ENCODE results near the gene NT5C3A. TPM values are rescaled to one million over a fixed set of nuclear protein-coding genes. Genes with fewer than 3 reads are reported as not detected.
"Not testable (repeated sequence)": the region's sequence is repeated elsewhere in the genome, so short reads cannot be mapped to it uniquely, and the experiment has no call there.

The NT5C3A gene
- total RNA-seq, 2 donors from 2014 or later, result 16.9 to 23.9 TPM

DNA sequence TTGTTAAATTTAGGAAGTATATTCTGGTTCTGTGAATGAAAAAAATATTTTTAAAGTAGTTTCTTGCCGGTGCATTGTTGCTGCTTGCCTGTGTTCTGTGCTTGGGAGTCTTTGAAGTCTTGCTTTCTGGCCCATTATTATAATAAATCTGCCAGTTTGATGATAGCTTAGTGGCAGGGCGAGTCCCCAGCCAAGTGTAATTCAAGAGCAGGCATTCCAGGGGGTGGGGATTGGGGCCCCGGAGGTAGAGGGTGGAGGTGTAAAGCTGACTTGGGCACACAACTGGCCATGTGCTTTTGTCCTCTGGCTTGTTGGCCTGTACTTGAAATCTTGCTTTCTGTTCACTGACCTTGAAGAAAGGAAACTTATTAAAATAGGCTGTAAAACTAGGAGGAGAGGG lies 90.6 kb downstream of the NT5C3A start:
- intact Hi-C loops (cut with DNase I); H3K27me3 ChIP-seq (replicated peaks; ENCODE audit: insufficient read depth); H3K9me3 ChIP-seq; H3K4me3 ChIP-seq; H3K4me1 ChIP-seq (replicated peaks); DNase-seq (ENCODE audit: low spot score); H3K27ac ChIP-seq; H3K36me3 ChIP-seq: not testable (repeated sequence)
- 7% methylated on average over 3 of the region's 3 CpGs for WGBS

DNA sequence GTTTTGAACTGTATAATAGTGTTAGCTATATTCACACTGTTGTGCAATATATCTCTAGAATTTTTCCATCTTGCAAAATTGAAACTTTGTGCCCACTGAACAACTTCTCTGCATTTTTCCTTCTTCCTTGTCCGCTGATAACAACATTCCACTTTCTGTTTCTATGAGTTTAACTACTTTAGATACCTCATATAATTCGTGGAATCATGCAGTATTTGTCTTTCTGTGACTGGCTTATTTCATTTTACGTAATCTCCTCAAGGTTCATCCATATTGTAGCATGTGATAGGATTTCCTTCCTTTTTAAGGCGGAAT lies 95.4 kb downstream of the NT5C3A start:
- H3K27me3 ChIP-seq (replicated peaks; ENCODE audit: insufficient read depth); H3K9me3 ChIP-seq; H3K4me3 ChIP-seq; H3K27ac ChIP-seq; intact Hi-C loops (cut with DNase I); H3K36me3 ChIP-seq; H3K4me1 ChIP-seq (replicated peaks); DNase-seq (ENCODE audit: low spot score): not testable (repeated sequence)
- 86% methylated on average over 4 of the region's 4 CpGs for WGBS

DNA sequence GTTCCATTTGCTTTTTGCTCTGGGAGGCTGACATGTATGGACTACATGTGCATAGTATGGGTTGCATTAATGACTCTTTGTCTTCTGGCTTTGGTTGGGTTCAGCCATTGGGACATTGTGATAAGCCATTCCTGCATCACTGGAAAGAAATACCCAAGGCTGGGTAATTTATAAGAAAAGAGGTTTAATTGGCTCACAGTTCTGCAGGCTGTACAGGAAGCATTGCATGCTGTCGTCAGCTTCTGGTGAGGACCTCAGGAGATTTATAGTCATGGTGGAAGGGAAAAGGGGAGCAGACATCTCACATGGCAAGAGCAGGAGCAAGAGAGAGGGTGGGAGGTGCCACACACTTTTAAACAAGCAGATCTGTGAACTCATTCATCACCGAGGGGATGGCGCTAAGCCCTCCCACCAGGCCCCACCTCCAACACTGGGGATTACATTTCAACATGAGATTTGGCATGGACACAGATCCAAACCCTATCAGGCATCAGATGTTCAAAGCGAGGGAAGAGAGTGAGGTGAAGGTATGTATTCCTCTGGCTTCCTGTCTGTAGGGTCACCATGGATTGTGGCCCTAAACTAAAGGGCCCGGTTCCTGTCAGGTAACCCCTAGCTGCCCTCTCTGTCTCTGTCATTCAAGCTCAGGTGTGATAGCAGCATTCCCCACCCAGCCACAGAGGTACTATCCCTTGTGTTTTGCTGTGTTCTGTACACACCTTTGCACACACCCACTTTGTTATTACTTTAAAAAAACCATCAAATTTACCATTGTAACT lies 95.9 kb downstream of the NT5C3A start:
- 82% methylated on average over 5 of the region's 5 CpGs for WGBS
- H3K4me1 ChIP-seq (replicated peaks); intact Hi-C loops (cut with DNase I); H3K4me3 ChIP-seq; H3K27me3 ChIP-seq (replicated peaks; ENCODE audit: insufficient read depth); H3K9me3 ChIP-seq; H3K27ac ChIP-seq; DNase-seq (ENCODE audit: low spot score); H3K36me3 ChIP-seq: not testable (repeated sequence)

DNA sequence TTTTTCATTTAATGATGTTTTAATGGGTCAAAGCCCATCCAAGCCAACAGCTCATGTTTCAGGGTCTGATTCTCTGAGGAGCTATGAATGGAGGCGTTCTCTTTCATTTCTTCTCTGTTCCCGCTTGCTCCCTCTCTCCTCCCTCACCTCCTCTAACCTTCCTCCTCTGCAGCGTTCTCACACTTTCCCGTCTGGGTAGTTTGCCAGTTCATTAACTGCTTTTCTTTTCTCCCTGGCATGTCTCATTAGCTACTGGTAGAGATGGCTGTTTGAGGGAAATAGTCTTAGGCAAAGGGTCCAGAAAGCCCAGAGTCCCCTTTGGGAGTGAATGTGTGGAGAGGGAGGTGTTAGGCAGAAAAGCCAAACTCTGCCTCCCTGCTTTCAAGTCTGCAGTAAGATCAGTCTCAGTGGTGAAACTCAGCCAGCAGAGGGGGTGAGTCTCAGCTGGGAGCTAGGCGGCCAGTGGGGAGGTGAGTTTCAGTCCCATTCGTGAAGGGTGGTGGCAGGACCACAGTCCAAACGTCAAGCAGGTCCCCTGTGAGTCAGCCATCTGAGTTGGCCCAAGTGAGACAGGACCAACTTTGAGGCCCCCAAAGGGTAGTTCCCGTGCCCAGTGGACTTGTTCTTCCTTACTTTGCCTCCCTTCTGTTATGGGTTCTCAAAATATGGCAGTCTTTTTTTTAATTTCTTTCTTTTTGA lies 98.0 kb downstream of the NT5C3A start:
- H3K36me3 ChIP-seq; H3K27ac ChIP-seq; H3K4me3 ChIP-seq; H3K4me1 ChIP-seq (replicated peaks); H3K9me3 ChIP-seq; intact Hi-C loops (cut with DNase I); H3K27me3 ChIP-seq (replicated peaks; ENCODE audit: insufficient read depth); DNase-seq (ENCODE audit: low spot score): not testable (repeated sequence)
- TF ChIP-seq, protein P1, sequence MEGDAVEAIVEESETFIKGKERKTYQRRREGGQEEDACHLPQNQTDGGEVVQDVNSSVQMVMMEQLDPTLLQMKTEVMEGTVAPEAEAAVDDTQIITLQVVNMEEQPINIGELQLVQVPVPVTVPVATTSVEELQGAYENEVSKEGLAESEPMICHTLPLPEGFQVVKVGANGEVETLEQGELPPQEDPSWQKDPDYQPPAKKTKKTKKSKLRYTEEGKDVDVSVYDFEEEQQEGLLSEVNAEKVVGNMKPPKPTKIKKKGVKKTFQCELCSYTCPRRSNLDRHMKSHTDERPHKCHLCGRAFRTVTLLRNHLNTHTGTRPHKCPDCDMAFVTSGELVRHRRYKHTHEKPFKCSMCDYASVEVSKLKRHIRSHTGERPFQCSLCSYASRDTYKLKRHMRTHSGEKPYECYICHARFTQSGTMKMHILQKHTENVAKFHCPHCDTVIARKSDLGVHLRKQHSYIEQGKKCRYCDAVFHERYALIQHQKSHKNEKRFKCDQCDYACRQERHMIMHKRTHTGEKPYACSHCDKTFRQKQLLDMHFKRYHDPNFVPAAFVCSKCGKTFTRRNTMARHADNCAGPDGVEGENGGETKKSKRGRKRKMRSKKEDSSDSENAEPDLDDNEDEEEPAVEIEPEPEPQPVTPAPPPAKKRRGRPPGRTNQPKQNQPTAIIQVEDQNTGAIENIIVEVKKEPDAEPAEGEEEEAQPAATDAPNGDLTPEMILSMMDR (IDR thresholded peaks at IDR 0.05), result peak in 2 of 4 experiments; percentile 36 to 42
- 14% methylated on average over 8 of the region's 8 CpGs for WGBS

Small RNA genes within 50 kb of the gene (small RNA-seq; reads per million reads assigned to genes)
- gene RN7SL505P (0 reads per million in 2 donors), gene RNU6-388P (0 reads per million in 2 donors), gene RPS29P14 (0 reads per million in 2 donors)

Other genes with a start within 250 kb of the NT5C3A start
- 10 to 100 TPM; 13.3 to 38.7 TPM for gene KBTBD2, start 171.0 kb downstream of the NT5C3A start, total RNA-seq
- 100 to 1,000 TPM; 115 to 137 TPM for gene FKBP9, start 105.3 kb downstream of the NT5C3A start, total RNA-seq
- gene RP9, start 46.6 kb upstream of the NT5C3A start, total RNA-seq, result 10 to 100 TPM in 1 of 2 donors, 1 to 10 TPM in 1; 7.8 to 18.0 TPM
- 10 to 100 TPM; 19.6 to 36.8 TPM for gene BBS9, start 66.8 kb upstream of the NT5C3A start, total RNA-seq